IgD-negative memory B cell (primary cell): Measurements from ENCODE around the gene MPHOSPH8. TPM values are rescaled to one million over a fixed set of nuclear protein-coding genes. Genes with fewer than 3 reads are reported as not detected.

ENCODE experiments used
- H3K27ac Mint-ChIP-seq, 3 donors: one replicate each; pipeline ENCODE4 v1.8.0; 2020 to 2022; ENCODE audit warnings: mild to moderate bottlenecking in 3 of 3, mixed read lengths in 3 of 3, moderate library complexity in 1 of 3
- H3K27me3 Mint-ChIP-seq: one replicate; pipeline ENCODE4 v1.8.0; 2021; ENCODE audit warnings: mixed read lengths
- H3K36me3 Mint-ChIP-seq: one replicate; pipeline ENCODE4 v1.8.0; 2020; ENCODE audit warnings: mild to moderate bottlenecking, mixed read lengths
- H3K4me1 Mint-ChIP-seq, 3 donors: one replicate each; pipeline ENCODE4 v1.8.0; 2020 to 2022; ENCODE audit warnings: mixed read lengths in 3 of 3, mild to moderate bottlenecking in 1 of 3
- H3K4me3 Mint-ChIP-seq, 4 donors: one replicate each; pipeline ENCODE4 v1.8.0; 2020 to 2022; ENCODE audit warnings: mild to moderate bottlenecking in 4 of 4, mixed read lengths in 4 of 4, moderate library complexity in 3 of 4
- H3K9me3 Mint-ChIP-seq, 3 donors: one replicate each; pipeline ENCODE4 v1.8.0; 2020 to 2021; ENCODE audit warnings: mixed read lengths in 3 of 3, mild to moderate bottlenecking in 1 of 3
- polyA plus RNA-seq: library from polyadenylated mRNA; unstranded; fragments of 300-500 nt; fragmentation: Illumina TruSeq; gene quantifications from one replicate; pipeline ENCODE4 v1.2.3, GENCODE V29; 2021

Gene MPHOSPH8
- polyA plus RNA-seq = 19.8 TPM

GRCh38 chr13:19633479-19634255, at the start of gene MPHOSPH8:
Gene MPHOSPH8, plus strand, starts transcription at chr13:19633659. Its CDS starts 90 bp downstream, at chr13:19633749.
- peaks cover 19 to 27% (median 24%) of the 10 kb centered on the region in 3 donors for H3K4me1 Mint-ChIP-seq
- peak within 1 kb of the TSS; percentile 95 to 99 (median 99) for H3K27ac Mint-ChIP-seq
- H3K36me3 Mint-ChIP-seq = peaks cover 2% of the 10 kb centered on the region
- H3K27me3 Mint-ChIP-seq = no peaks in the 10 kb centered on the region
- H3K4me3 Mint-ChIP-seq = peak within 1 kb of the TSS; percentile 99 to 100 (median 100)
- peaks cover 0 to 6% (median 0%) of the 10 kb centered on the region in 3 donors for H3K9me3 Mint-ChIP-seq

DNA sequence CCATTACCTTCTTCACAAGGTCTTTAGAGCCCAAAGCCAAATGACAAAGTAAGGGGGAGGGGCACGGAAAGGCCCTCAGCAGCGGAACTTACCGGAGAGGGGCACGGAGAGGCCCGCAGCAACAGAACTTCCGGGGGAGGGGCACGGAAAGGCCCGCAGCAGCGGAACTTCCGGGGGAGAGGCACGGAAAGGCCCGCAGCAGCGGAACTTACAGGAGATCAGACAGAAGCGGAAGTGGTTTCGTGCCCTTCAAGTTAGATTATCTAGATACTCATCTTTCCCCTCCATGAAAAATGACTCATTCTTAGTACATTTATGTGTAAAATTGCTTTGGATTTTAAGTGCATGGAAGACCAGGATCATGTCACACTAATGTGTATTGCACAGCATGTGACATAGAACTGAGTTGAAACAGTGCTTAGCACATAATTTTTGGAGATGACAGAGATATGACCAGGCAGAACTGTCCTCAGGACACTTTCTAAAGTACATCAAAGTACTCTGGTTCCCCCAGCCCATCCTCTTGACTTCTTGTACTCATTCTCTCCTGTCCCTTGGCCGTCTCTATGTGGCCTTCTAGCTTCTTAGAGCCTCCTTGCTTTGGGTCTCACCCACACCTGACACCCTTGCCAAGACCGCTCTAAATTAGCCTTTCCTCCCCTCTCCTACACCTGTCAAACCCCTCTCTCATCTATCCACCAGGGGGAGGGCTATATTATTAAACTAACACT, 46.4 kb upstream of the MPHOSPH8 start:
- H3K4me3 Mint-ChIP-seq = peak overlapping the region; percentile 76 to 94 (median 81)
- H3K4me1 Mint-ChIP-seq = peaks cover 13 to 19% (median 16%) of the 10 kb centered on the region in 3 donors
- H3K27ac Mint-ChIP-seq = peak overlapping the region in 2 of 3 donors; percentile 19 to 76
- H3K36me3 Mint-ChIP-seq = no peaks in the 10 kb centered on the region
- peaks cover 14% of the 10 kb centered on the region for H3K27me3 Mint-ChIP-seq
- H3K9me3 Mint-ChIP-seq = peaks cover 2 to 18% (median 6%) of the 10 kb centered on the region in 3 donors

- H3K9me3 Mint-ChIP-seq = peaks cover under 1 to 13% (median 6%) of the 10 kb centered on the region in 3 donors
- peak overlapping the region; percentile 34 to 85 (median 76) for H3K4me3 Mint-ChIP-seq
- peak overlapping the region in 1 of 3 donors; percentile 76 for H3K27ac Mint-ChIP-seq
- H3K4me1 Mint-ChIP-seq = peaks cover 13 to 19% (median 17%) of the 10 kb centered on the region in 3 donors
- H3K36me3 Mint-ChIP-seq = no peaks in the 10 kb centered on the region
- H3K27me3 Mint-ChIP-seq = peaks cover 14% of the 10 kb centered on the region
Observed at GRCh38 chr13:19587635-19588300, 45.7 kb upstream of the MPHOSPH8 start.

DNA sequence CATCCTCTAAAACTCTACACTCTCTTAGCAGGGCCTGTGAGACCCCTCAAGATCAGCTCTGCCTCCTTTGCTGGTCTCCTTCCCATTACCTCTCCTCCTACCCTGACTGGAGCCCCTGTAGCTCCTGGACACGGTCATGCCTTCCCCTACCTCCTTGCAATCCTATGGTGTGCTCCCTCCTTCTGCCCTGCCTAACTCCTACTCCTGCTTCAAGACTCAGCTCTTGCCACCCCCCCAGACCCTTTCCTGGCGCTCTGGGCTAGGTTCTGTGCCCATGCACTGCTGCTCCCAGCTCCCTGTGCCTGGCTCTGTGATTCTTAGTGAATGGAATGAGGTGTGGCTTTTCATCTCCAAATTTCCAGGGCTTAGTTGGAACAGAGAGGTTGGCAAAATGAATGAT, 44.1 kb upstream of the MPHOSPH8 start:
- Mint-ChIP-seq H3K27me3 (peaks cover 11% of the 10 kb centered on the region), H3K36me3 (no peaks in the 10 kb centered on the region), H3K27ac (no peak overlapping the region), H3K4me1 (peaks cover 13 to 19% (median 17%) of the 10 kb centered on the region in 3 donors), H3K9me3 (peaks cover 0 to 5% (median 0%) of the 10 kb centered on the region in 3 donors), H3K4me3 (peak overlapping the region in 1 of 4 donors; percentile 56)

GRCh38 chr13:19590423-19590822, 43.0 kb upstream of the MPHOSPH8 start:
- Mint-ChIP-seq H3K4me1 (peaks cover 13 to 19% (median 17%) of the 10 kb centered on the region in 3 donors), H3K4me3 (no peak overlapping the region), H3K36me3 (no peaks in the 10 kb centered on the region), H3K9me3 (peaks cover 0 to 5% (median 0%) of the 10 kb centered on the region in 3 donors), H3K27me3 (peaks cover 13% of the 10 kb centered on the region), H3K27ac (no peak overlapping the region)

- H3K27ac Mint-ChIP-seq = no peak overlapping the region
- H3K9me3 Mint-ChIP-seq = peaks cover 0 to 3% (median 0%) of the 10 kb centered on the region in 3 donors
- no peak overlapping the region for H3K4me3 Mint-ChIP-seq
Observed at GRCh38 chr13:19591864-19592263, 41.6 kb upstream of the MPHOSPH8 start.

DNA sequence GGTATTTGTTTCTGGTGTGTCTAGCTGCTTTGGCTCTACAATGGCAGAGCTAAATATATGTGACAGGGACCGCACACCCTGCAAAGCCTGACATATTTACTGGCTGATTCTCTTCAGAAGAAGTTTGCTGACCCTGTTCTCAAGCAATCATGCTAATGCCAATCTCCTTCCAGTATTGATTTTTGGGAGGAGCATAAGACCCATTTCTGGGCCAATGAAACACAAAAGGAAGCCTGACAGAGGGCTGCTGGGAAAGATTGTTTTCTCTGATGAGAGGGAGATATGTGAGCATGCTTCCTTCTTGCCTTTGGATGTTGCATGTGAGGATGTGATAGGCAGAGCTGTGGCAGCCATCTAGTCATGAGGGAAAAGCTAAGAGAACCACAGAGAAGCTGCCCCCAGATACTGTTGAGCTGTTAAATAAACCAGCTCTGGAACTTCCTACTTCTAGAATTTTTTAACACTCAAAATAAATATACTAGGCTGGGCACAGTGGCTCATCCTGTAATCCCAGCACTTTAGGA, 40.7 kb upstream of the MPHOSPH8 start:
- H3K27ac Mint-ChIP-seq = no peak overlapping the region
- peaks cover 3 to 8% (median 5%) of the 10 kb centered on the region in 3 donors for H3K4me1 Mint-ChIP-seq
- no peak overlapping the region for H3K4me3 Mint-ChIP-seq
- H3K9me3 Mint-ChIP-seq = no peaks in the 10 kb centered on the region
- H3K27me3 Mint-ChIP-seq = peaks cover 19% of the 10 kb centered on the region
- no peaks in the 10 kb centered on the region for H3K36me3 Mint-ChIP-seq

More at GRCh38 chr13:19591864-19592263, 41.6 kb upstream of the MPHOSPH8 start:
- Mint-ChIP-seq H3K27me3 (peaks cover 19% of the 10 kb centered on the region), H3K36me3 (no peaks in the 10 kb centered on the region), H3K4me1 (peaks cover 11 to 16% (median 12%) of the 10 kb centered on the region in 3 donors)

GRCh38 chr13:19596086-19596485, 37.4 kb upstream of the MPHOSPH8 start:
- Mint-ChIP-seq H3K4me1 (peaks cover 0 to 5% (median 5%) of the 10 kb centered on the region in 3 donors), H3K4me3 (no peak overlapping the region), H3K27ac (no peak overlapping the region), H3K36me3 (no peaks in the 10 kb centered on the region), H3K27me3 (peaks cover 23% of the 10 kb centered on the region), H3K9me3 (peaks cover 0 to 2% (median 0%) of the 10 kb centered on the region in 3 donors)

DNA sequence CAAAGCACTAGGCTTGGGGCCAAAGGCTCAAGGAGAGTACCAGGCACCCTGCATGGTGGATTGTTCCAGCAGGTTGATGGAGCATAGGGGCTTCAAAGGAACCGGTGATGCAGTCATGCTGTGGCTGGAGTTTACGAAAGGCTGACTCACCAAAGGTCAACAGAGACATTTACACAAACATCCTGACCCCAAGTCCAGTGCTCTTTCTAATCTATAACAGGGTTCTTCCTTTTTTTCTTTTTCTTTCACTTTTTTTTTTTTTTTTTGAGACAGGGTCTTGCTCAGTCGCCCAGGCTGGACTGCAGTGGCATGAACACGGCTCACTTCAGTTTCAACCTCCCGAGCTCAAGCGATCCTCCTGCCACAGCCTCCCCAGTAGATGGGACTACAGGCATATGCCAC, 36.5 kb upstream of the MPHOSPH8 start:
- peaks cover 23% of the 10 kb centered on the region for H3K27me3 Mint-ChIP-seq
- no peaks in the 10 kb centered on the region for H3K36me3 Mint-ChIP-seq
- H3K4me1 Mint-ChIP-seq = peaks cover 0 to 1% (median 1%) of the 10 kb centered on the region in 3 donors
- H3K4me3 Mint-ChIP-seq = no peak overlapping the region
- peak overlapping the region in 1 of 3 donors; percentile 59 for H3K27ac Mint-ChIP-seq
- H3K9me3 Mint-ChIP-seq = peaks cover 0 to 2% (median 0%) of the 10 kb centered on the region in 3 donors

- peaks cover 24% of the 10 kb centered on the region for H3K27me3 Mint-ChIP-seq
- H3K4me1 Mint-ChIP-seq = no peaks in the 10 kb centered on the region
- H3K27ac Mint-ChIP-seq = no peak overlapping the region
- H3K4me3 Mint-ChIP-seq = no peak overlapping the region
- peaks cover 0 to 2% (median 0%) of the 10 kb centered on the region in 3 donors for H3K9me3 Mint-ChIP-seq
- H3K36me3 Mint-ChIP-seq = no peaks in the 10 kb centered on the region
Observed at GRCh38 chr13:19597523-19597922, 35.9 kb upstream of the MPHOSPH8 start.

- no peak overlapping the region for H3K27ac Mint-ChIP-seq
- H3K9me3 Mint-ChIP-seq = peaks cover 2 to 15% (median 10%) of the 10 kb centered on the region in 3 donors
- no peaks in the 10 kb centered on the region for H3K36me3 Mint-ChIP-seq
- H3K4me1 Mint-ChIP-seq = peaks cover 0 to 3% (median 1%) of the 10 kb centered on the region in 3 donors
- peaks cover 33% of the 10 kb centered on the region for H3K27me3 Mint-ChIP-seq
- H3K4me3 Mint-ChIP-seq = peak overlapping the region; percentile 39 to 65 (median 58)
Observed at GRCh38 chr13:19601749-19602725, 31.4 kb upstream of the MPHOSPH8 start.

DNA sequence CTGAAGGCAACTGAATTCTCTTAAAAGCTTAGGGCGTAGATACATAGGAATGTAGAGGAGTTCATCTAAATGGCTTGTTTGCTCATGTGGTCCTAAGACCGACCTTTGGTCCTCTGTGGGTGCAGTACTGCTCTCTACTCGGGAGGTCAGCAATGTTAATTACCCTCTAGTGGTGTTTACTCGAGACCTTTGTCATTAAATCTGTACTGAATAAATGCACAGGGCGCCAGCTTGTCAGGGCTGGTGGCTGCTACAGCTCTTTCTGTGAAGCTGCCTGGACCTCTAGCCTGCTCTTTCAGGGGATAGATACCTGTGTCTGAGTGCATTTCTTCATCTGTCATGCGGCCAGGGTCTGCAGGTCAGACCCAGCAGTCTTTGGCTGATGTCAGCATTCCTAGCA, 29.2 kb upstream of the MPHOSPH8 start:
- peaks cover 7 to 15% (median 12%) of the 10 kb centered on the region in 3 donors for H3K9me3 Mint-ChIP-seq
- no peaks in the 10 kb centered on the region for H3K36me3 Mint-ChIP-seq
- H3K27me3 Mint-ChIP-seq = peaks cover 28% of the 10 kb centered on the region
- H3K4me3 Mint-ChIP-seq = peak overlapping the region in 1 of 4 donors; percentile 7
- H3K27ac Mint-ChIP-seq = no peak overlapping the region
- peaks cover 1 to 3% (median 3%) of the 10 kb centered on the region in 3 donors for H3K4me1 Mint-ChIP-seq

DNA sequence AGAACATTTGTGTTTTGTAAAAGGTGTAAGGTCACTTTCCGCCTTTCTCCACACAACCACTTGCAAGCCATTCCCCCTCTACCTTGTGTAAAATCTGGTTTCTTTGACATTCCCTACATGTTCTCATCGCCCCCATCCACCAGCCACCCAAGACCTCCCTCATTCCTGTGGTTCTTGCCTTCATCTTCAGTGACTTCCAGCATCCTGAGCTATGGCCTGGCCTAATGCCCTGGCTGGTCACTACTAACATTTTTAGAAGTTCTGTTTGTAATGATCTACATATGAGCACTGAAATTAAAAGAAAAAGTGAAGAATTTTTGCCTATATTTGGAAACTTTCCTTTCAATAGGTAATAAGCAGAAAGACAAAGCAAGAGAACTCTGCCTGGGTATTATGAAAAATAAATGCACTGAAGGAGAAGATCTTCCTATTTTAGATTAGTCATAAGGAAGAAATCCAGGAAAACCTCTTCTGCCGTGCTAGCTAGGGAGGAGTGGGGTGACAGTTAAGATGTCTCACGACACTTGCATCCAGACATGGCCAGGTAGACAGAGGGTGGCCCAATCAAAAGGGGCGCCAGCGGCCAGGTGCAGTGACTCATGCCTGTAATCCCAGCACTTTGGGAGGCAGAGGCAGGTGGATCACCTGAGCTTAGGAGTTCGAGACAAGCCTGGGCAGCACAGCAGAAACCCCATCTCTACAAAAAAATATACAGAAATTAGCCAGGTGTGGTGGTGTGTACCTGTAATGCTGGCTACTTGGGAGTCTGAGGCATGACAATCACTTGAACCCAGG, 28.1 kb upstream of the MPHOSPH8 start:
- H3K27me3 Mint-ChIP-seq = peaks cover 21% of the 10 kb centered on the region
- H3K9me3 Mint-ChIP-seq = peaks cover 7 to 15% (median 10%) of the 10 kb centered on the region in 3 donors
- H3K4me1 Mint-ChIP-seq = peaks cover 1 to 3% (median 3%) of the 10 kb centered on the region in 3 donors
- no peaks in the 10 kb centered on the region for H3K36me3 Mint-ChIP-seq
- H3K4me3 Mint-ChIP-seq = no peak overlapping the region
- H3K27ac Mint-ChIP-seq = no peak overlapping the region
